Astrocyte (in vitro differentiated cells and primary cell): Measurements from ENCODE around the gene S1PR2. TPM values are rescaled to one million over a fixed set of nuclear protein-coding genes. Genes with fewer than 3 reads are reported as not detected.

Source experiments
- DNase-seq: peaks from one replicate; pipeline ENCODE4 v3.0.0-alpha.2; 2010; ENCODE audit warnings: low read depth
- FAIRE-seq: peaks from 2 replicates; lab custom pipeline; 2011; peaks lifted over from hg19 to GRCh38; lab: Jason Lieb, UNC
- H2AFZ ChIP-seq: 2 replicates; pipeline ENCODE4 v1.6.0; 2012; ENCODE audit warnings: low read depth, low read length, inconsistent platforms
- H3K27ac ChIP-seq: 2 replicates; pipeline ENCODE4 v1.5.1; 2011; ENCODE audit warnings: low read depth, low read length, inconsistent platforms
- H3K27me3 ChIP-seq: 2 replicates; pipeline ENCODE4 v1.6.0; 2011; ENCODE audit warnings: low read length, inconsistent platforms; ENCODE audit not compliant: insufficient read depth
- H3K36me3 ChIP-seq: 2 replicates; pipeline ENCODE4 v1.5.1; 2011; ENCODE audit warnings: low read length, inconsistent platforms; ENCODE audit not compliant: insufficient read depth
- H3K4me1 ChIP-seq: 2 replicates; pipeline ENCODE4 v1.5.1; 2011; ENCODE audit warnings: low read length, inconsistent platforms; ENCODE audit not compliant: insufficient read depth
- H3K4me2 ChIP-seq: 2 replicates; pipeline ENCODE4 v1.6.0; 2012; ENCODE audit warnings: low read length, inconsistent platforms
- H3K4me3 ChIP-seq: 2 replicates; pipeline ENCODE4 v1.5.1; 2011; ENCODE audit warnings: low read depth, mild to moderate bottlenecking, low read length, inconsistent platforms; ENCODE audit not compliant: insufficient read depth
- H3K79me2 ChIP-seq: 2 replicates; pipeline ENCODE4 v1.6.0; 2012; ENCODE audit warnings: mild to moderate bottlenecking, low read length, inconsistent platforms; ENCODE audit not compliant: insufficient read depth
- H3K9ac ChIP-seq: 2 replicates; pipeline ENCODE4 v1.6.0; 2012; ENCODE audit warnings: mild to moderate bottlenecking, low read length, inconsistent platforms
- H3K9me3 ChIP-seq: 2 replicates; pipeline ENCODE4 v1.5.1; 2012; ENCODE audit warnings: low read depth, mild to moderate bottlenecking, low read length, inconsistent platforms; ENCODE audit not compliant: insufficient read depth
- H4K20me1 ChIP-seq: 2 replicates; pipeline ENCODE4 v1.6.0; 2012; ENCODE audit warnings: low read length, inconsistent platforms; ENCODE audit not compliant: insufficient read depth
- H3K27ac Mint-ChIP-seq: one replicate; pipeline ENCODE4 v1.8.0; 2021; ENCODE audit warnings: mild to moderate bottlenecking, mixed read lengths; ENCODE audit not compliant: unreplicated experiment
- H3K27me3 Mint-ChIP-seq: one replicate; pipeline ENCODE4 v1.8.0; 2021; ENCODE audit warnings: low read depth, mixed read lengths; ENCODE audit not compliant: unreplicated experiment
- H3K36me3 Mint-ChIP-seq: one replicate; pipeline ENCODE4 v1.8.0; 2021; ENCODE audit warnings: low read depth, mixed read lengths; ENCODE audit not compliant: unreplicated experiment
- H3K4me1 Mint-ChIP-seq: one replicate; pipeline ENCODE4 v1.8.0; 2021; ENCODE audit warnings: low read depth, mixed read lengths; ENCODE audit not compliant: unreplicated experiment
- H3K4me3 Mint-ChIP-seq: one replicate; pipeline ENCODE4 v1.8.0; 2021; ENCODE audit warnings: mild to moderate bottlenecking, moderate library complexity, mixed read lengths; ENCODE audit not compliant: unreplicated experiment
- H3K9me3 Mint-ChIP-seq: one replicate; pipeline ENCODE4 v1.8.0; 2021; ENCODE audit warnings: mild to moderate bottlenecking, mixed read lengths; ENCODE audit not compliant: unreplicated experiment
- EZH2 ChIP-seq: IDR thresholded peaks from 2 replicates; pipeline ENCODE4 v1.6.1; 2012; ENCODE audit warnings: mild to moderate bottlenecking, low read length, inconsistent platforms; ENCODE audit not compliant: insufficient read depth
- total RNA-seq: library from RNA; stranded (reverse); gene quantifications from 2 replicates; pipeline ENCODE4 v1.2.1, GENCODE V29; 2021
- TF ChIP-seq, protein P1 (sequence below): IDR thresholded peaks from 2 replicates; pipeline ENCODE4 v1.5.1; 2011; ENCODE audit warnings: low read depth, mild to moderate bottlenecking, inconsistent platforms, low read length, moderate library complexity; ENCODE audit not compliant: insufficient read depth

Gene S1PR2
- total RNA-seq, 1 donor from 2014 or later: 15.7 TPM

DNA sequence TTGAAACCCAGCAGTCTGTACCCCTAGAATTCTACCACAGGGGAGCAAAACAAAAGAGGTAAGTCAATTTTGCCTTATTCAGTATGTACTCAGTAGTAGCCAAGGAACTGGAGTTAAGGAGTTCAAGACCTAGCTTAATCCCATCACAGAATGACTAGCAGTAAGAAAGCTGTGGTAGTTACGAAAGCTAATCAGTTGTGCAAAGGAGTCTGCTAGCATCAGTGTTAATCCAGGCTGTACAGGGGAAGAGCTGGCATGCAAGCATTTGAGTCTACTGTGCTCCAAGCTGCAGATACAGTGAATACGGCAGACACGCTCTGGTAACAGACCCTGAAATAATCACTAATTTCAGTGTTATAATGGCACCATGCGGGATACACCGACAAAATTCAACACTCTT, 41.1 kb downstream of the S1PR2 start:
- no peak overlapping the region for H3K9ac ChIP-seq
- H3K4me1 ChIP-seq: peaks cover 8% of the 10 kb centered on the region
- H3K27me3 ChIP-seq: no peaks in the 10 kb centered on the region
- H2AFZ ChIP-seq: no peak overlapping the region
- H3K9me3 ChIP-seq: no peaks in the 10 kb centered on the region
- no peak overlapping the region for H3K4me3 Mint-ChIP-seq
- H3K36me3 ChIP-seq: peaks cover 19% of the 10 kb centered on the region
- H3K27ac ChIP-seq: no peak overlapping the region
- H3K9me3 Mint-ChIP-seq: no peaks in the 10 kb centered on the region
- no peak for TF ChIP-seq EZH2
- TF ChIP-seq, protein P1, sequence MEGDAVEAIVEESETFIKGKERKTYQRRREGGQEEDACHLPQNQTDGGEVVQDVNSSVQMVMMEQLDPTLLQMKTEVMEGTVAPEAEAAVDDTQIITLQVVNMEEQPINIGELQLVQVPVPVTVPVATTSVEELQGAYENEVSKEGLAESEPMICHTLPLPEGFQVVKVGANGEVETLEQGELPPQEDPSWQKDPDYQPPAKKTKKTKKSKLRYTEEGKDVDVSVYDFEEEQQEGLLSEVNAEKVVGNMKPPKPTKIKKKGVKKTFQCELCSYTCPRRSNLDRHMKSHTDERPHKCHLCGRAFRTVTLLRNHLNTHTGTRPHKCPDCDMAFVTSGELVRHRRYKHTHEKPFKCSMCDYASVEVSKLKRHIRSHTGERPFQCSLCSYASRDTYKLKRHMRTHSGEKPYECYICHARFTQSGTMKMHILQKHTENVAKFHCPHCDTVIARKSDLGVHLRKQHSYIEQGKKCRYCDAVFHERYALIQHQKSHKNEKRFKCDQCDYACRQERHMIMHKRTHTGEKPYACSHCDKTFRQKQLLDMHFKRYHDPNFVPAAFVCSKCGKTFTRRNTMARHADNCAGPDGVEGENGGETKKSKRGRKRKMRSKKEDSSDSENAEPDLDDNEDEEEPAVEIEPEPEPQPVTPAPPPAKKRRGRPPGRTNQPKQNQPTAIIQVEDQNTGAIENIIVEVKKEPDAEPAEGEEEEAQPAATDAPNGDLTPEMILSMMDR: no peak
- peaks cover 76% of the 10 kb centered on the region for H4K20me1 ChIP-seq
- no peak overlapping the region for H3K27ac Mint-ChIP-seq
- peaks cover 3% of the 10 kb centered on the region for H3K4me1 Mint-ChIP-seq
- DNase-seq (no peak), FAIRE-seq (no peak)
- H3K4me2 ChIP-seq: no peak overlapping the region
- H3K4me3 ChIP-seq: no peak overlapping the region
- H3K36me3 Mint-ChIP-seq: no peaks in the 10 kb centered on the region
- H3K79me2 ChIP-seq: peaks cover 94% of the 10 kb centered on the region
- no peaks in the 10 kb centered on the region for H3K27me3 Mint-ChIP-seq

DNA sequence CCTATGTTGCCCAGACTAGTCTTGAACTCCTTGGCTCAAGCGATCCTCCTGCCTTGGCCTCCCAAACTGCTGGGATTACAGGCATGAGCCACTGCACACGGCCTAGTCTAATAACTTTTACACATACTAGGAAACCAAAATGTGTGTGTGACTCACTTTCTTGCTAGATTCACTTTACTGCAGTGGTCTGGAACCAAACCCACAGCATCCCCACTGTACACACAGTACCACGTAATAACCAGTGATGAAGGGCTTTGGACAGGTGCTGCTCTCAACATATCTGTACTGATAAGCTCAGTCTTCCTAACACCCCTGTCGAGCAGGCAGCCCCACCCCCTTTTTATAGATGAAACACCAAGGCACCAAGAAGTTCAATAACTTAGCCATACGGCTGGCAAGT, 41.5 kb downstream of the S1PR2 start:
- Histone ChIP-seq H3K27me3 (no peaks in the 10 kb centered on the region), H4K20me1 (peaks cover 79% of the 10 kb centered on the region), H2AFZ (no peak overlapping the region), H3K4me2 (no peak overlapping the region), H3K4me1 (peaks cover 8% of the 10 kb centered on the region), H3K9ac (no peak overlapping the region), H3K27ac (no peak overlapping the region), H3K9me3 (no peaks in the 10 kb centered on the region), H3K36me3 (peaks cover 19% of the 10 kb centered on the region), H3K79me2 (peaks cover 96% of the 10 kb centered on the region), H3K4me3 (no peak overlapping the region)
- Mint-ChIP-seq H3K9me3 (no peaks in the 10 kb centered on the region), H3K27ac (no peak overlapping the region), H3K27me3 (no peaks in the 10 kb centered on the region), H3K4me1 (peaks cover 3% of the 10 kb centered on the region), H3K36me3 (no peaks in the 10 kb centered on the region), H3K4me3 (no peak overlapping the region)
- TF ChIP-seq, protein P1: no peak
- TF ChIP-seq EZH2: no peak
- DNase-seq (no peak), FAIRE-seq (no peak)

- Histone ChIP-seq H3K9me3 (no peaks in the 10 kb centered on the region), H3K27me3 (no peaks in the 10 kb centered on the region), H3K4me3 (no peak overlapping the region), H3K79me2 (peaks cover 93% of the 10 kb centered on the region), H3K9ac (no peak overlapping the region), H3K27ac (no peak overlapping the region), H3K4me2 (no peak overlapping the region), H3K4me1 (no peaks in the 10 kb centered on the region), H4K20me1 (peaks cover 73% of the 10 kb centered on the region), H2AFZ (no peak overlapping the region), H3K36me3 (peaks cover 20% of the 10 kb centered on the region)
- H3K27ac Mint-ChIP-seq: no peak overlapping the region
- no peak overlapping the region for H3K4me3 Mint-ChIP-seq
- no peak for FAIRE-seq
- no peaks in the 10 kb centered on the region for H3K27me3 Mint-ChIP-seq
- H3K36me3 Mint-ChIP-seq: no peaks in the 10 kb centered on the region
- H3K4me1 Mint-ChIP-seq: no peaks in the 10 kb centered on the region
- DNase-seq: no peak
- no peak for TF ChIP-seq EZH2
- TF ChIP-seq, protein P1: no peak
- H3K9me3 Mint-ChIP-seq: no peaks in the 10 kb centered on the region
Measured at GRCh38 chr19:10187315-10187714, 43.8 kb downstream of the S1PR2 start.
